Measurements from ENCODE around the gene RBM20. TPM values are rescaled to one million over a fixed set of nuclear protein-coding genes. Genes with fewer than 3 reads are reported as not detected.

The RBM20 gene
- total and polyA plus RNA-seq, 2 of the 13 experiments (the other 11 are each of a cell fraction or from before 2014, with no cell fraction given), result 0.02 to 0.22 TPM

DNA sequence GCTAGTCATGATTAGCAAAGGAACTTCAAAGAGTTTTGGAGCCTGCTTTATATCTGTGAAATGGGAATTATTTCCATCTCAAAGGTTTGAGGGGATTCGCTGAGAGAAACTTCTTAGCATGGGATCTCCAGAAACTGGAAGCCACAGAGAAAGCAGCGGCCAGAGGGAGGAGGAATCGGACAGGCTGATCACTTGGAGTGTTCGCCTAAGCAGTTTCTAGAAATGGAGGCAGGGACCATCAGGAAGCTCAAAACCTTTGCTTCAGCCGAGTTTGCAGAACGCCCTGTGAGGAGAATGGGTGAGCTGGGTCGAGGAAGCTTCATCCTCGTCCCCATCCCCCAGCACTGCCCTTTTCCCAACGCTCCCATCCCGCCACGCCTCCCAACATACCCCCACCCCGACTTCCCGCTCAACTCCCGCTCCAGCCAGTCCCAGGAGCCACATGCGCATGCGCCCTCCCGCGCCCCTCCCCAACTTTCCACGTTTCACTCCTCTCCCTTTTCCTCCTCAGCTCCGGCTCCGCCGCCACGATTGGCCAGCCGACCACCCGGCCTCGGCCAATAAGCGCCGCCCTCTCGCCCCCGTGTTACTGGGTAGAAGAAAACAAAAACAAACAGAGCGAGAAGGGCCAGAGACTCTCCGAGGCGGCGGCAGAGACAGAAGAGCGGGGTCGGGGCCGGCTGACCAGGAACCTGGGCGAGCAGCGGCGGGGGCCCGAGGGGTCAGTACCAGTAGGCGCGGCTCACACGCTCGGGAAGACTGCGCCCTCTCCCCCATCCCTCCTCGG is 227.4 kb downstream of the RBM20 start, which contains the start of gene PDCD4 (continued):
- TF ChIP-seq ZSCAN29 (CRISPR knock-in tag; conservative IDR thresholded peaks at IDR 0.05), result peak; percentile 25; the same call in 1 of the 2 replicates
- no peak for TF ChIP-seq GTF3A (CRISPR knock-in tag; conservative IDR thresholded peaks at IDR 0.05)
- no peak for TF ChIP-seq ZNF577 (CRISPR knock-in tag; IDR thresholded peaks at IDR 0.05; ENCODE audit: borderline replicate concordance, low read depth)
- no peak for TF ChIP-seq TBP (CRISPR knock-in tag; IDR thresholded peaks at IDR 0.05)
- TF ChIP-seq CENPBD1 (CRISPR knock-in tag; IDR thresholded peaks at IDR 0.05; ENCODE audit: borderline replicate concordance, low read depth), result no peak
- no peak for TF ChIP-seq ARNT (IDR thresholded peaks at IDR 0.05)
- TF ChIP-seq SMC3 (IDR thresholded peaks at IDR 0.05; ENCODE audit: low read length), result no peak
- TF ChIP-seq ZNF326 (CRISPR knock-in tag; IDR thresholded peaks at IDR 0.05; ENCODE audit: borderline replicate concordance), result no peak
- no peak for TF ChIP-seq KDM5A (IDR thresholded peaks at IDR 0.05; ENCODE audit: borderline replicate concordance, low read length)
- TF ChIP-seq RERE (CRISPR knock-in tag; IDR thresholded peaks at IDR 0.05; ENCODE audit: low read depth), result no peak
- no peak for TF ChIP-seq ZNF337 (CRISPR knock-in tag; IDR thresholded peaks at IDR 0.05; ENCODE audit: borderline replicate concordance, low read depth)
- TF ChIP-seq TCF7 (IDR thresholded peaks at IDR 0.05; ENCODE audit: low read depth), result no peak
- TF ChIP-seq NR2F1 (CRISPR knock-in tag; IDR thresholded peaks at IDR 0.05), result no peak
- TF ChIP-seq ZNF431 (CRISPR knock-in tag; IDR thresholded peaks at IDR 0.05; ENCODE audit: borderline replicate concordance, low read depth), result peak; percentile 65; the same call in 1 of the 2 replicates
- no peak for TF ChIP-seq CHD2 (IDR thresholded peaks at IDR 0.05; ENCODE audit: low read depth, low read length)
- no peak for TF ChIP-seq ZNF549 (CRISPR knock-in tag; IDR thresholded peaks at IDR 0.05)
- TF ChIP-seq ZNF503 (CRISPR knock-in tag; IDR thresholded peaks at IDR 0.05), result no peak
- no peak for TF ChIP-seq KLF11 (CRISPR knock-in tag; IDR thresholded peaks at IDR 0.05)
- TF ChIP-seq ZNF781 (CRISPR knock-in tag; IDR thresholded peaks at IDR 0.05; ENCODE audit: borderline replicate concordance, not compliant biosample characterization), result peak; percentile 15
- TF ChIP-seq MIXL1 (CRISPR knock-in tag; IDR thresholded peaks at IDR 0.05), result no peak
- 0 out of 2 replicates have a peak, but pooled peaks have one; percentile 15 for TF ChIP-seq SP5 (CRISPR knock-in tag; IDR thresholded peaks at IDR 0.05; ENCODE audit: borderline replicate concordance, low read depth)
- TF ChIP-seq ZSCAN21 (CRISPR knock-in tag; IDR thresholded peaks at IDR 0.05; ENCODE audit: borderline replicate concordance), result no peak
- no peak for TF ChIP-seq NFE2L1 (CRISPR knock-in tag; IDR thresholded peaks at IDR 0.05; ENCODE audit: borderline replicate concordance)
